ENCODE measurements around the gene MAP10. TPM values are rescaled to one million over a fixed set of nuclear protein-coding genes. Genes with fewer than 3 reads are reported as not detected.

Gene MAP10
- total RNA-seq, 1 experiment from 2014 or later, result 2.7 TPM

GRCh38 chr1:232841823-232842565 is 36.8 kb downstream of the MAP10 start (continued):
- TF ChIP-seq CDX4 (CRISPR knock-in tag; IDR thresholded peaks at IDR 0.05; ENCODE audit: borderline replicate concordance) (no peak), CREB1 (CRISPR knock-in tag; IDR thresholded peaks at IDR 0.05) (no peak), HMGA2 (CRISPR knock-in tag; IDR thresholded peaks at IDR 0.05) (no peak), MYBL2 (CRISPR knock-in tag; IDR thresholded peaks at IDR 0.05) (no peak)

GRCh38 chr1:232844791-232845190 is 39.6 kb downstream of the MAP10 start:
- DNase-seq (ENCODE audit: low spot score), result no peak
- Mint-ChIP-seq H3K27me3 (ENCODE audit: low read depth) (no peaks in the 10 kb centered on the region; the same call in 1 of the 2 replicates), H3K36me3 (peaks cover 12% of the 10 kb centered on the region), H3K4me1 (0 out of 2 replicates have a peak, but pooled peaks cover 2% of the 10 kb centered on the region), H3K4me3 (no peak overlapping the region), H3K9me3 (peaks cover 24% of the 10 kb centered on the region), H3K27ac (no peak overlapping the region)
- ATAC-seq, result no peak
- ChIA-PET CTCF (no interaction called here), POLR2A (no interaction called here)
- TF ChIP-seq IRF1 (CRISPR knock-in tag; IDR thresholded peaks at IDR 0.05), result no peak

DNA sequence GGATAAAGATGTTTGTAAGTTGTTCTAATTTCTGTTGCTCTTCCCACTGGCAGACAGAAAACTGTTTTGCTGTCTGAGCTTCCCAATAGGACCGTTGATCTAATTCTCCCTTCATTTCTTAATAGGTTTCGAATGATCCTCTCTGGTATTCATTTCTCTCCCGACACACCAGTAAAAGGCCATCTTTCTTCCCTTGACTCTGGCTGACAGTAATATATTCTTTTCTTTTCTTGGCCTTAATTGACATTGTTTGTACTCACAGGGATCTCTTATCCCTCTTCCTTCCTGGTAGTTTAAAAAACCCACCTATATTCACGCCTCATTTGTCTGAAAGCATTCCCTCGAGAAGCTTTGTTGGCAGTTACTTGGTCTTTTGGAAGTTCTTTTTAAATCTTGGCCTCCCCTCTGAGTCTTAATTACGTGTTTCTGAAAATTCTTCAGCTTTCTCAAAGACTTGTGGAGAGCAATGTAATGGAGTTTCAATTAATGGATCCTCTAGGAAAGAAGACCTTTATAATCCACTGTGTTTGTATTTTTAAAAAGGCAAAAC is 40.3 kb downstream of the MAP10 start:
- Mint-ChIP-seq H3K27ac (peak overlapping the region; percentile 7; the same call in 1 of the 2 replicates), H3K4me1 (0 out of 2 replicates have a peak, but pooled peaks cover 2% of the 10 kb centered on the region)

More for the DNA sequence above, 40.3 kb downstream of the MAP10 start:
- H3K36me3 Mint-ChIP-seq, result peaks cover 6% of the 10 kb centered on the region
- POLR2A ChIA-PET, result no interaction called here
- no peak for DNase-seq (ENCODE audit: low spot score)
- CTCF ChIA-PET, result interaction anchor here (0.6 kb wide), 1 partner anchor 1084 kb away, joined by 3 read pairs; no protein-coding TSS in a partner anchor
- ATAC-seq, result no peak
- peaks cover 17% of the 10 kb centered on the region for H3K9me3 Mint-ChIP-seq
- no peak for TF ChIP-seq MAX (CRISPR knock-in tag; IDR thresholded peaks at IDR 0.05)
- TF ChIP-seq AFF4 (CRISPR knock-in tag; IDR thresholded peaks at IDR 0.05; ENCODE audit: borderline replicate concordance), result no peak
- no peak for TF ChIP-seq ATF2 (CRISPR knock-in tag; IDR thresholded peaks at IDR 0.05; ENCODE audit: borderline replicate concordance, low read depth)
- TF ChIP-seq PRDM15 (CRISPR knock-in tag; IDR thresholded peaks at IDR 0.05), result no peak
- no peaks in the 10 kb centered on the region; the same call in 1 of the 2 replicates for H3K27me3 Mint-ChIP-seq (ENCODE audit: low read depth)
- no peak overlapping the region for H3K4me3 Mint-ChIP-seq

Measured in WTC11 (cell line).